KG1 (cell line): ENCODE data around the gene C20orf204.

Experiments used
- DNase-seq: peaks from one replicate; lab custom pipeline; 2025; lab: John Stamatoyannopoulos, UW

Gene C20orf204

DNA sequence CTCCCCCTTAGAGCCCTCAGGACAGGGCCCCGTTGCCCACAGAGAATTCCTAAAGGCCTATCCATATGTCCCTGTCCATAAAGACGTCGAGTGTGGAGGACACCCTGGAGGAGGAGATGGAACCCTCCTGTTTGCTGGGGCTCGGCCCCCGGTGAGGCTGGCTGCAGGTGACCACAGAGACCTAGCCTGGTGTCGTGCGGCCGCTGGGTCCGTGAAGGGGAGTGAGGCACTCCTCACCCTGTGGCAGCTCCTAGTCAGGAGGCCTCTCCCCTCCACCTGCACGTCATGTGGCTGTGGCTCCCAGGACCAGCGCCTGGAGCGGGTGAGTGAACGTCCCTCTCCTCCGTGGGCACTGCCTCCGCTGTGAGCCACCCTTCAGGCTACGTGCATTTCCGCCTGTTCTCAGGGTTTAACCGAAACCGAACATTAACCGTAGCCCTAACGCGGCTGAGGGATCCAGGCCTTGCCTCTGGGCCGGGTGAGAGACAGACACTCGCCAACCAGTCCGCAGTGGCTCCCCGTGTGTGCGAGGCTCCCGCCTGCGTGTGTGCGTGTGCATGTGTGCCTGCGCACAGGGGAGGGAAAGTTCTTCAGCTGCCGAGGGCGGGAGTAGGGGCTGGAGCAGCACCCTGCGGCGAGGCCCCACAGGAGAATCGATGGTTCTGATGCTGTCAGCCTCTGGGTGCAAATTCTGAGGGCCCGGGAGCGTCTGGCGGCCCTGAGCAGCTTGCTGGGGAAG, 21.1 kb downstream of the C20orf204 start:
- no peak for DNase-seq

DNA sequence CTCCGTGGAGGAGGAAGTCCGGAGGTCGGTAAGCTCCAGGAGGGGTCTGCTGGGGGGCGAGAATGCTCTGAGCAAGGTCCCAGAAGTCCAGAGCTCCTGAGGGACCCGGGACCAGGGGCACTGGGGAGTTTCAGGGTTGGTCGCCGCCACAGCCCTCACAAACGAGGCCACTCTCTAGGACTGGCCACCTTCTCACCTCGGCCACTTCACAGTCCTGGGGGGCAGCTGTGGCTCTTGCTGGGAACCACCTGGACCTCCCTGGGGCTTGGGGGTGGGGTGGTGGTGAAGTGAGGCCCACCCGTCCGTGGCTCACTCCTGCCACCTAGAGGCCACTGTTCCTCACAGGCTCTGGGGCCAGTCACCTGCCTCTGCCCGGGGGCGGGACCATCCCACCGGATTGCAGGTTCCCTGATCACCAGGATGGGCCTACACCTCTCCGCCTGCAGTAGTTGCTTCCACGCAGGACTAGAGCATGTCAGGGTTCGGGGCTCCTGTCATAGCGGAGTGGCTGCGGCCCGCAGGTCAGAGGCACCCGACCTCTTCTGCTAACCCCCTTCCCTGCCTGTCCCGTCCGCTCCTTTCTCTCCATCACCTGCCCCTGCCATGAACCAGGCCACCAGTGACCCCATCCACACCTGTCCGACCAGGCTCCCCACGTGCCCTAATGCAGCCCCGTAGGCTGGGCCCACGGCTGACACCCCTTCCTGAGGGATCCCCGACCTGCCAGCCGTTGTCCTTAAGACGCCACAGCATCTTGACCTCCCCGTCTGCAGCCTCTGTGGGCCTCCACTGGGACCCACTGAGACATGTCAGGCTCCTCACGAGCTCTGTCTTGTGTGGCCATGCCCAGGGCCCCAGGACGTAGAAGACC, 21.9 kb downstream of the C20orf204 start:
- no peak for DNase-seq

- no peak for DNase-seq
Observed at GRCh38 chr20:64058536-64058935, 22.6 kb downstream of the C20orf204 start.

GRCh38 chr20:64062276-64062595, 26.3 kb downstream of the C20orf204 start:
- DNase-seq = no peak

- peak; percentile 84 for DNase-seq
Observed at GRCh38 chr20:64062596-64063388, 26.8 kb downstream of the C20orf204 start, which contains the start of gene TCEA2. TSS of gene TCEA2 (plus strand) at chr20:64063198. CDS start at chr20:64063313, 115 bp downstream.

DNA sequence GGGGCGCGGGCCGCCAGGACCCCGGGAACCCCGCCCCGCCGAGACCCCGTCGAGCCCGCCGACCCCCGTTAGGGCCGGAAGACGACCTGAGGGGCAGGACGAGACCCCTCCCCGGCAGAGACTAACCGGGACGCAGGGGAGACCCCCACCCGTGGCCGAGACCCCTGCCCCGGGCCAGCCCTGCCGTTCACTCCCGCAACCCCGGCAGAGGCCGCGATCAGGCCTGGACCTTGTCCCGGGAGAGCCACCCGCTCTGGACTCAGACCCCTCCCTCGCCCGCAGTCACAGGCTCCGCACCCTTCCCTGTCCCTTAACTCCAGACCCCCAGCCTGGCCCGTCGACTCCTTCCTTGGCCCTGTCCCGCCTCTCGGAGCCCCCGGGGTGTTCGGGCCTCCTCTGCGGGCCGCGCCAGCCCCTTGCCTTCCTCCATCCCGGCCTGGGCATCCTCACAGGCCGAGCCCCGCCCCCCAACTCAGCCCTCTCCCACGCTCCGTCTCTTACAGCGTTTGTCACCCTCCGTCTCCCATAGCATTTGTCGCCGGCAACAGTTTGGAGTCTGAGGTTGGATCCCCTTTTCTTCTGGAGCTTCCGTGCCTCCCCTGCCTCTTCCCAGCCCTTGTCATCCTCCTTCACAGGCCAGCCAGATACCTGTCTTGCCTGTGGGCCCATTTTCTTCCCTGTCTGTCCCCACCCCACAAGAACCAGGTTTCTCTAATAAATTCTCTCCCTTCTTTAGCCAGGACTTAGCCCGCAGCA, 27.6 kb downstream of the C20orf204 start:
- DNase-seq = no peak

DNA sequence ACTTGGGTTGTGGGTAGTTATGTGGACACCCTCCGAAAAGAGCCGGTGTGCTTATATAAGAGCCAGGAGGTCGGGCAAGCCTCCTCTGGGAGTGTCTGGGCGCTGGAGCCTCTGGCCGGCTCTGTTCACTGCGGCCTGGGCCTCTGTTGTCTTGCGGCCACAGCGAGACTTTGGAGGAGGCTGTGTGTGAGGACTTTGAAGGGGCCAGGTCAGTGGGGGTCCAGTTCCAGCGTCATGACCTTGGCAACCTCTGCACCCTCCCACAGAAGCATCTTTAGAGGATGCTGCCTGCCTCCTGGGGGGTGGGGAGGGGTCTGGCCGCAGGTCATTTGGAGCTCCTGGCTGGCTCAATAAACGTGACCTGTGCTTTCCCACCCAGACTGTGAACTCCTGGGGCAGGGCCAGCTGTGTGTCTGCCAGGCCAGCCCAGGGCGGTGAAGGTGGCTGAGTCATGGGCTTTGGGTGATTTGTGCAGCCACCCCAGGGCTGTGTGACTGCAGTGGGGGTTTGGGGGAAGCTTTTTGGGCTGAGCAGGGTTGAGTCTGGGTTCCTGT, 28.2 kb downstream of the C20orf204 start:
- DNase-seq = no peak

GRCh38 chr20:64065062-64065973, 29.3 kb downstream of the C20orf204 start:
- DNase-seq = no peak

- DNase-seq = no peak
Observed at GRCh38 chr20:64065974-64066343, 30.0 kb downstream of the C20orf204 start.

DNA sequence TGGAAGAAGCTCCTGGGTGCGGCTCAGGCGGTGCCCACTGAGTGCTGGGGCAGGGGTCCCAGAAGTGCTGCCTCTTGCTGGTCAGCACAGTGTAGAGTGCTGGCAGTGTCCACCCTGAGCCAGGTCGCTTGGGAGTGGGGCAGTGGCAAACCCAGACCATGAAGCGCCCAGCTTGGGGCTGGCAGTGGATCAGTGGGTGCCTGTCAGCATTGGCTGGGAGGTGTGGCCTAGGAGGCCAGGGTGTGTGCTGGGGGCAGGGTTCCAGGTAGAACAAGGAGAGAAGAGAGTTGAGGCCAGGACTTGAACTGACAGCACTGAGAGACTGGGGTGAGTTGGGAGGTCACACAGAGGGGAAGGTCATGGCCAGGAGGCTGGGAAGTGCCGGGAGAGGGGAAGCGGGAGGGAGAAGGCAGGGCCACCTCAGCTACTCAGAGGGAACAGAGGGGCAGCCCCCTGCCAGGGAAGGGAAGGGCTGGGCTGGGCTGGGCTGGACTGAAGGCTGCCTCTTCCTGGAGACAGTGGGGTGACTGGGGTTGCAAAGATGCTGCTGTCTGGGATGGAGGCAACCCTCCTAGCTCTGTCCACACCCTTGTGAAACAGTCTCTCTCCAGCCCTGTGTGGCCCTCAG, 31.1 kb downstream of the C20orf204 start:
- no peak for DNase-seq

DNA sequence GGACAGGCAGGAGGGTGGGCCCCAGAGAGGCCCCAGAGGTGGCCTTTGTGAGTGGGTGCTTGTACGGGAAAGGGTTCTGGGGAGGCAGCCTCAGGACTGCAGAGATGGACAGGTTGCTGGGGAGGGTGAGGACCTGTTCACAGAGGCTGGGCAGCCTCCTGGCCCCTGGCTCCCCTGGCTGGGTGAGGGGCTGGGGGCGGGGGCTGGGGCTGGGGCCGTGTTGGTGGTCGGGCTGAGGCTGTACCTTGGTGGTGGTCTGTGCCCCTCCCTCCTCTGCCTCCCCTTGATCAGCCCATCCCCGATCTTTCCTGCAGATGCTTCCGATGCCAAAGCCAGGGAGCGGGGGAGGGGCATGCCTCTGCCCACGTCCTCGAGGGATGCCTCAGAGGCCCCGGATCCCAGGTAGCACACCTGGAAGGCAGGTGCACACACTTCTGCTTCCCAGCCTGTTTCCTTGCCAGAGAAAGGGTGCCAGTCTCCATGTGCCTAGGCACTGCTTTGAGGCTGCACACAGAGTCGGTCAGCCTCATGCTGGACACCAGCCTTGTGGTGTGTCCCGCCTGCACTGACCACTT, 31.8 kb downstream of the C20orf204 start:
- no peak for DNase-seq

- no peak for DNase-seq
Observed at GRCh38 chr20:64068386-64069208, 32.6 kb downstream of the C20orf204 start.

GRCh38 chr20:64069209-64069613, 33.2 kb downstream of the C20orf204 start:
- DNase-seq = no peak

- DNase-seq = no peak
Observed at GRCh38 chr20:64069614-64070243, 33.7 kb downstream of the C20orf204 start.

- no peak for DNase-seq
Observed at GRCh38 chr20:64070244-64070993, 34.4 kb downstream of the C20orf204 start.

DNA sequence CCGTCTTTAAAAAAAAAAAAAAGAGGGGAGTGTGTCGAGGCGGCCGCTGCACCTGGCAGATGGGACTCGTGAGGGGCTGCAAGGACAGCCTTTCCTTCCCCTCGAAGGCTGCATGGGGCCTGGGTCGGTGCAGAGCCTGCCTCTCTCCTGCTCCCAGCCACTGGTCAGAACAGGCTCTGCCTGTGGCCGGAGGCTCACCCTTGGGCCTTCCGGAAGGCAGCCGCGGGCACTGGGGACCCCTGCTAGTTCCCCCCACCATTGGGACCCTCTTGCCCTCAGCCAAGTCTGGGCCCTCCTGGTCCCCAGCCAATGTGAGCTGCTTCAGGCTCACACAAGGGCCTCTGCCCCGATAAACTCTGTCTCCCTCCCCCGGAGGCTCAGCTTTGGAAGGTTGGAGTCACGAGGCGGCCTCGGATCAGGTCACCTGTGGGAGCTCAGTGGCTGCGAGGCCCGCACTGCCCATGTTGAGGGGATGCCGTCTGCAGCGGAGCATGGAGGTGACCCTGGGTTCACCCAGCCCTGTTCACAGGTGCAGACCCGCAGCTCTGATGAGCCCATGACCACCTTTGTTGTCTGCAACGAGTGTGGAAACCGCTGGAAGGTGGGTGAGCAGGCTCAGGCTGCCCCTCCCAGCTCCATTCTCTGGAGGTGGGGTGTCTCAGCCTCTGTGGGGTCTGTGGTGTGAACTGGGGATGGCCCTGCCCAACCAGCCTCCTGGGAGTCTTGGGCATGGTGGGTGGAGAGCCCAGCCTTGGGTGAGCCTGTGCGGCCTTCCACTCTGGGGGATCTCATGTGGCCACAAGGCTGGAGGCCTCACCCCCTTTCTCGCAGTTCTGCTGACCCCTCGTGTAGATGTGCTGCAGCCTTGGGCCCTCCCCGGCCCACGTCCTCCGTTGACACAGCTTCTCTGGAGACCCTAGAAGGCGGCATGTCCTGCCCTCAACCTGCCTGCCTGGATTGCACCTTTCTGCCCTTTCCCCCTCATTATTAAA, 35.7 kb downstream of the C20orf204 start:
- no peak for DNase-seq
